HepG2 (cell line): Measurements from ENCODE around the gene HNRNPAB. TPM values are rescaled to one million over a fixed set of nuclear protein-coding genes. Genes with fewer than 3 reads are reported as not detected.

Source experiments
- ATAC-seq: fragments of 200-7000 bp; cut with Tn5 transposase; 3 replicates; pipeline ENCODE4 v1.9.1; 2020; ENCODE audit warnings: mild to moderate bottlenecking, moderate library complexity
- BruUV-seq: library from RNA; stranded (reverse); fragments of 400-500 nt; replicated peaks from 2 replicates; lab custom pipeline; 2021; lab: Mats Ljungman, UMichigan
- CTCF ChIA-PET: fragments of 300-600 bp; formaldehyde crosslinking; extraction: SDS; loops from one replicate; lab custom pipeline; 2021; ENCODE audit warnings: low total read pairs, inconsistent platforms, low intra/inter-chr PET ratio; lab: Yijun Ruan, JAX
- POLR2A ChIA-PET: fragments of 350-600 bp; sonication (Branson Sonifier 250); formaldehyde crosslinking; loops from one replicate; lab custom pipeline; 2020; ENCODE audit warnings: antibody characterized with exemption, inconsistent platforms; lab: Yijun Ruan, JAX
- DNase-seq: peaks from one replicate; pipeline ENCODE4 v3.0.0-alpha.2; 2015; ENCODE audit warnings: low spot score
- FAIRE-seq: peaks from 3 replicates; lab custom pipeline; 2011; peaks lifted over from hg19 to GRCh38; lab: Jason Lieb, UNC
- H2AFZ ChIP-seq: one replicate; pipeline ENCODE4 v1.6.1; 2011; ENCODE audit warnings: low read length, inconsistent platforms
- H3K27ac ChIP-seq: fragments of 300-600 bp; 3 replicates; pipeline ENCODE4 v1.8.0; 2011; ENCODE audit warnings: mixed run types, mild to moderate bottlenecking, mixed read lengths, low read length, inconsistent platforms; ENCODE audit not compliant: insufficient read depth; ENCODE audit errors: extremely low read length
- H3K27me3 ChIP-seq, 2 experiments: fragments of 200-600 bp in 1 of 2; 2 replicates in 1 of 2; 3 replicates in 1 of 2; pipeline versions ENCODE4 v1.6.0 to v1.8.0; 2011; ENCODE audit warnings: low read length in 2 of 2, mild to moderate bottlenecking in 2 of 2, moderate library complexity in 2 of 2, inconsistent platforms in 1 of 2; ENCODE audit not compliant: insufficient read depth in 2 of 2, control insufficient read depth in 1 of 2
- H3K36me3 ChIP-seq, 2 experiments: fragments of 200-600 bp in 1 of 2; replicated peaks in 1 of 2; 2 replicates in 1 of 2; 3 replicates in 1 of 2; pipeline versions ENCODE4 v1.5.1 to v1.8.0; 2011; ENCODE audit warnings: low read length in 2 of 2, inconsistent platforms in 1 of 2; ENCODE audit not compliant: insufficient read depth in 2 of 2, control insufficient read depth in 1 of 2
- H3K4me1 ChIP-seq: 2 replicates; pipeline ENCODE4 v1.5.1; 2012; ENCODE audit warnings: low read length, inconsistent platforms; ENCODE audit not compliant: insufficient read depth
- H3K4me2 ChIP-seq: 2 replicates; pipeline ENCODE4 v1.6.0; 2011; ENCODE audit warnings: low read depth, low read length, inconsistent platforms
- H3K4me3 ChIP-seq, 3 experiments: fragments of 200-600 bp in 1 of 3; sonication (generic), shearing (Covaris generic) in 1 of 3; replicated peaks in 1 of 3; 2 replicates each; pipeline ENCODE4 v1.5.1; 2011 to 2016; ENCODE audit warnings: low read length in 3 of 3, inconsistent platforms in 2 of 3, low read depth in 2 of 3, mild to moderate bottlenecking in 2 of 3, control low read depth in 1 of 3, mixed read lengths in 1 of 3; ENCODE audit not compliant: insufficient read depth in 1 of 3
- H3K79me2 ChIP-seq: one replicate; pipeline ENCODE4 v1.6.1; 2011; ENCODE audit warnings: low read length, inconsistent platforms; ENCODE audit not compliant: insufficient read depth
- H3K9ac ChIP-seq: 2 replicates; pipeline ENCODE4 v1.6.0; 2011; ENCODE audit warnings: mild to moderate bottlenecking, low read depth, low read length, inconsistent platforms; ENCODE audit not compliant: insufficient read depth
- H3K9me3 ChIP-seq: 2 replicates; pipeline ENCODE4 v1.5.1; 2012; ENCODE audit warnings: mild to moderate bottlenecking, low read length
- H4K20me1 ChIP-seq: 2 replicates; pipeline ENCODE4 v1.6.0; 2011; ENCODE audit warnings: inconsistent platforms, mild to moderate bottlenecking, low read length, moderate library complexity; ENCODE audit not compliant: insufficient read depth
- ASH2L ChIP-seq: fragments of 300-600, 200-600 bp; sonication (generic); IDR thresholded peaks from 2 replicates; pipeline ENCODE4 v1.7.0; 2017; ENCODE audit warnings: low read depth, mild to moderate bottlenecking, moderate library complexity, mixed read lengths, low read length; ENCODE audit not compliant: insufficient read length
- ELK4 ChIP-seq: sonication (generic); formaldehyde crosslinking; IDR thresholded peaks from 2 replicates; pipeline ENCODE4 v1.9.0; 2021; ENCODE audit warnings: missing genetic modification reagents, borderline replicate concordance
- HOXA7 ChIP-seq: sonication (generic); formaldehyde crosslinking; IDR thresholded peaks from 2 replicates; pipeline ENCODE4 v1.8.1; 2022; ENCODE audit warnings: mild to moderate bottlenecking, missing genetic modification reagents, moderate library complexity
- LBX2 ChIP-seq: sonication (generic); formaldehyde crosslinking; IDR thresholded peaks from 2 replicates; pipeline ENCODE4 v1.5.0; 2020; ENCODE audit warnings: missing genetic modification reagents, mild to moderate bottlenecking, borderline replicate concordance
- RBAK ChIP-seq: sonication (generic); formaldehyde crosslinking; IDR thresholded peaks from 2 replicates; pipeline ENCODE4 v1.5.1; 2020; ENCODE audit warnings: mild to moderate bottlenecking, missing genetic modification reagents
- RBM39 ChIP-seq: fragments of 200-400 bp; formaldehyde crosslinking; IDR thresholded peaks from one replicate; pipeline ENCODE4 v1.6.1; 2018; ENCODE audit warnings: antibody characterized with exemption, mild to moderate bottlenecking, low read depth, low read length; ENCODE audit not compliant: poor library complexity, severe bottlenecking
- RFX1 ChIP-seq: fragments of 450-650 bp; IDR thresholded peaks from 2 replicates; pipeline ENCODE4 v1.6.1; 2017
- SETDB1 ChIP-seq: sonication (generic); formaldehyde crosslinking; IDR thresholded peaks from 2 replicates; pipeline ENCODE4 v1.5.1; 2020; ENCODE audit warnings: missing genetic modification reagents, mild to moderate bottlenecking, borderline replicate concordance
- SNRNP70 ChIP-seq: fragments of 200-400 bp; formaldehyde crosslinking; IDR thresholded peaks from 2 replicates; pipeline ENCODE4 v1.6.1; 2017; ENCODE audit warnings: mild to moderate bottlenecking, low read depth, low read length, moderate library complexity
- ZMAT3 ChIP-seq: sonication (generic); formaldehyde crosslinking; conservative IDR thresholded peaks from 2 replicates; pipeline ENCODE4 v1.7.0; 2021; ENCODE audit warnings: missing genetic modification reagents
- ZNF530 ChIP-seq: sonication (generic); formaldehyde crosslinking; IDR thresholded peaks from 2 replicates; pipeline ENCODE4 v1.5.0; 2020; ENCODE audit warnings: low read depth, mild to moderate bottlenecking, missing genetic modification reagents
- WGBS: methylation state at CpG from one replicate; pipeline ENCODE4 v1.1.6; 2017; ENCODE audit warnings: low lambda C conversion rate; 5-methylcytosine and 5-hydroxymethylcytosine counted together
- in situ Hi-C: cut with HindIII; loops from 2 replicates; pipeline ENCODE4 v1.10.0; 2017; ENCODE audit warnings: low pct_unique_long_range_greater_than_20kb; ENCODE audit not compliant: extremely low pct_ligation_motif_present
- intact Hi-C: fragments of 100-400 bp; cut with micrococcal nuclease; formaldehyde crosslinking; loops from one replicate; pipeline ENCODE4 v1.10.0; 2022; ENCODE audit not compliant: unreplicated experiment
- polyA plus RNA-seq, 8 experiments: library from polyadenylated mRNA; depleted of rRNA in 3 of 8; stranded (reverse) in 7 of 8; unstranded in 1 of 8; fragments of >200 nt; fragmentation: Illumina TruSeq in 4 of 8; extraction: Trizol in 4 of 8; gene quantifications; 2 replicates each; pipeline versions ENCODE4 v1.2.1 to v1.2.3, GENCODE V29; 2011 to 2016; ENCODE audit warnings: low read depth in 4 of 8, missing spikeins in 1 of 8, mixed read lengths in 1 of 8; ENCODE audit not compliant: insufficient read depth in 1 of 8
- total RNA-seq, 5 experiments: library from RNA; depleted of rRNA; stranded (reverse); fragments of >200 nt; fragmentation: Illumina TruSeq; extraction: Trizol; gene quantifications; 2 replicates each; pipeline ENCODE4 v1.2.3, GENCODE V29; 2016; ENCODE audit warnings: low read depth in 1 of 5
- TF ChIP-seq, protein P1 (sequence below): sonication (generic); formaldehyde crosslinking; IDR thresholded peaks from 2 replicates; pipeline ENCODE4 v1.5.0; 2020; ENCODE audit warnings: missing genetic modification reagents, mild to moderate bottlenecking, borderline replicate concordance
- TF ChIP-seq, protein P2 (sequence below): sonication (generic); formaldehyde crosslinking; IDR thresholded peaks from 2 replicates; pipeline ENCODE4 v1.5.0; 2020; ENCODE audit warnings: missing genetic modification reagents
- TF ChIP-seq, protein P3 (sequence below): sonication (generic); formaldehyde crosslinking; IDR thresholded peaks from 2 replicates; pipeline ENCODE4 v1.4.0; 2020; ENCODE audit warnings: missing genetic modification reagents

The HNRNPAB gene
- total and polyA plus RNA-seq, 2 of the 13 experiments (the other 11 are each of a cell fraction or from before 2014, with no cell fraction given): 62.6 to 111 TPM

DNA sequence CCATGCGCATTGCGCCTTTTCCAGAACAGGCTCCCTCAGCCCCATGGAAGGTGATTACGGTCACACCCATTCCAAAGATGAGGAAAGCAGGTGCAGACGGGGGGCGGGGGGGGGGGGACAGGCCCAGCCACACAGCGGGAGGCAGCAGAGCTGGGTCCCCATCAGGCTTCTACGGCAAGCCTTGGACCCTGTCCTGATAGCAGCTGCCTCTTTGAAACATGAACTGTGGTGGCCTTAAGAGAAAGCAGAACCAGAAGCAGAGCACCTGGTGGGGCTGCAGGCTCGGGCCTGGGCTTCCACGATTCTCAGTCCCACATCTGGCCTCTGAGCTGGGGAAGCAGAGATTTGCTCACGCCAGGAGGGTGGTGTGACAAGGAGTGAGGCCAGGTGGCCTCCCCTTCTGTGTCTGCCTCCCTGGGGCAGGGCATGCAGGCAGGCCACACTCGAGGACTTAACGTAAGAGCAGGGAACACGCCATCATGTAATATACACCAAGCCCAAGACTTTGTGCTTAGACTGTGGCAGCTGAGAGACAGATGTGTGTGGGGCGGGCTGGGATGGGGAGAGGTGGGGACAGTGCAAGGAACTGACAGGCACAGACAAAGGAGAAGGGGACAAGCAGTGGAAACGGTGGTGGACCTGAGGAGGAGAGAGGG lies 42.4 kb downstream of the HNRNPAB start:
- intact Hi-C loops (no loop called here), in situ Hi-C loops (no loop called here)
- TF ChIP-seq, protein P1, sequence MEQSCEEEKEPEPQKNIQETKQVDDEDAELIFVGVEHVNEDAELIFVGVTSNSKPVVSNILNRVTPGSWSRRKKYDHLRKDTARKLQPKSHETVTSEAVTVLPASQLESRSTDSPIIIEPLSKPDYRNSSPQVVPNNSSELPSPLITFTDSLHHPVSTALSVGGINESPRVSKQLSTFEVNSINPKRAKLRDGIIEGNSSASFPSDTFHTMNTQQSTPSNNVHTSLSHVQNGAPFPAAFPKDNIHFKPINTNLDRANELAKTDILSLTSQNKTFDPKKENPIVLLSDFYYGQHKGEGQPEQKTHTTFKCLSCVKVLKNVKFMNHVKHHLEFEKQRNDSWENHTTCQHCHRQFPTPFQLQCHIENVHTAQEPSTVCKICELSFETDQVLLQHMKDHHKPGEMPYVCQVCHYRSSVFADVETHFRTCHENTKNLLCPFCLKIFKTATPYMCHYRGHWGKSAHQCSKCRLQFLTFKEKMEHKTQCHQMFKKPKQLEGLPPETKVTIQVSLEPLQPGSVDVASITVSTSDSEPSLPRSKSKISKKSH (CRISPR knock-in tag): no peak
- TF ChIP-seq HOXA7 (CRISPR knock-in tag): no peak
- TF ChIP-seq RBAK: no peak
- TF ChIP-seq ZNF530 (CRISPR knock-in tag): no peak
- TF ChIP-seq RBM39: no peak
- TF ChIP-seq, protein P2, sequence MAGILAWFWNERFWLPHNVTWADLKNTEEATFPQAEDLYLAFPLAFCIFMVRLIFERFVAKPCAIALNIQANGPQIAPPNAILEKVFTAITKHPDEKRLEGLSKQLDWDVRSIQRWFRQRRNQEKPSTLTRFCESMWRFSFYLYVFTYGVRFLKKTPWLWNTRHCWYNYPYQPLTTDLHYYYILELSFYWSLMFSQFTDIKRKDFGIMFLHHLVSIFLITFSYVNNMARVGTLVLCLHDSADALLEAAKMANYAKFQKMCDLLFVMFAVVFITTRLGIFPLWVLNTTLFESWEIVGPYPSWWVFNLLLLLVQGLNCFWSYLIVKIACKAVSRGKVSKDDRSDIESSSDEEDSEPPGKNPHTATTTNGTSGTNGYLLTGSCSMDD (CRISPR knock-in tag): no peak
- TF ChIP-seq LBX2: no peak
- TF ChIP-seq ELK4 (CRISPR knock-in tag): no peak
- TF ChIP-seq RFX1: no peak
- TF ChIP-seq SNRNP70: no peak
- TF ChIP-seq ZMAT3: no peak
- TF ChIP-seq SETDB1 (CRISPR knock-in tag): no peak
- TF ChIP-seq, protein P3, sequence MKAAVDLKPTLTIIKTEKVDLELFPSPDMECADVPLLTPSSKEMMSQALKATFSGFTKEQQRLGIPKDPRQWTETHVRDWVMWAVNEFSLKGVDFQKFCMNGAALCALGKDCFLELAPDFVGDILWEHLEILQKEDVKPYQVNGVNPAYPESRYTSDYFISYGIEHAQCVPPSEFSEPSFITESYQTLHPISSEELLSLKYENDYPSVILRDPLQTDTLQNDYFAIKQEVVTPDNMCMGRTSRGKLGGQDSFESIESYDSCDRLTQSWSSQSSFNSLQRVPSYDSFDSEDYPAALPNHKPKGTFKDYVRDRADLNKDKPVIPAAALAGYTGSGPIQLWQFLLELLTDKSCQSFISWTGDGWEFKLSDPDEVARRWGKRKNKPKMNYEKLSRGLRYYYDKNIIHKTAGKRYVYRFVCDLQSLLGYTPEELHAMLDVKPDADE: no peak
- TF ChIP-seq ASH2L: no peak
- ChIA-PET POLR2A (no interaction called here), CTCF (no interaction called here)
- WGBS: 12% methylated on average over 5 of the region's 15 CpGs
- Histone ChIP-seq H3K4me2 (no peak overlapping the region), H3K79me2 (no peaks in the 10 kb centered on the region), H3K27me3 (peaks cover 1 to 33% of the 10 kb centered on the region in 2 experiments; a peak in 3 of 5 replicates), H4K20me1 (no peaks in the 10 kb centered on the region), H3K4me3 (no peak overlapping the region), H3K4me1 (no peaks in the 10 kb centered on the region), H3K9me3 (no peaks in the 10 kb centered on the region), H3K27ac (no peak overlapping the region), H3K9ac (no peak overlapping the region), H2AFZ (no peak overlapping the region), H3K36me3 (no peaks in the 10 kb centered on the region)
- FAIRE-seq: no peak
- BruUV-seq: no TSS peak
- no peak for DNase-seq
- ATAC-seq: no peak
